HG03565 (cell line): ENCODE results near the gene KRT10.

Source experiments
- ATAC-seq: cut with Tn5 transposase; IDR thresholded peaks from one replicate; pipeline ENCODE4 v1.9.1; 2021; ENCODE audit warnings: mild to moderate bottlenecking, moderate library complexity; ENCODE audit not compliant: unreplicated experiment

KRT10 gene

DNA sequence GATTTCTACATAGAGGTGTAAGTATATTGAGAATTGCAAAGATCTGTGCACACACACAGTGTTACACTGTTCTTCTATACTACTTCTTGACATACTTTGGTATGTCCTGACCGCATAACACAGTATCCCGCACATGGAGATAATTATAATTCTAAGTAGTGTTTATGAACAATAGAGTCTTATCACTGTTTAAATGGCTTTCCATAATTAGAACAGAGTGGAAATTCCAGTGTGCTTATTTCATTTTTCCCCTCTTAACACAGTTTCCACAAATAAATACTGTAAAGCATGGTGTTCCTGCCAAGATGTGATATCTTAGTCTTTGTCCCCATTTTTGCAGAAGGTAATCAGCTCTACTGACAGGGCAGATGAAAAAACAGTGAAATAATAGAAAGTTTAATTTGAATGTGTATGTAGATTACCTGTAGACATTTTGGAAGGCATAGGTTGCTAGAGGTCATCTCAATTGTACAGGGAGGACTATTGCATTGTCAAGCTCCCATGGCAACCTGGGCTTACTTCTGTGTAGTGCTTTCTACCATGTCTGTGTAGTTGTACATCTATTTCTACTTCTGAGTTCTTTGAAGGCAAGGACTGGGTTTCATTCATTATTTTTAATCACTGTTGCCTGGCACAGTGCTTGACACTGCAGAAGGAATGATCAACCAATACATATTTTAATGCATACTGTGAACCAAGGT lies 12.5 kb downstream of the KRT10 start:
- ATAC-seq = no peak

DNA sequence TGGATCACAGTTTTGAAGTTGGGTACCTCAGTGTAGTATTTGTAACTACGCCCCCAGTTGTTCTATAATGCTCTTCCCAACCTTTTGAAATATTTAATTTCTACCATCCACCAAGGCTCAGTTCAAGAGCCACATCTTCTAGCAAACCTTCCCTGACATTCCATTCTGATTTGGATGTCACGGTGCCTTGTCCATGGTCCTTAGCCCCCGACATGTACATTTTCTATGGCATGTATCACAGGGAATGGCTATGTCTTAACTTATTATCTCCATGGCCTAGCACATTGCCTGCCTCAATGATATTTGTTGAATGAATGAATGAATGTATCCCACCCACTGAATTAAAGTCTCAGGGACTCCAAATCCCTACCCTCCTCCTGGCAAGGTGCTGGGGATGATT lies 16.3 kb downstream of the KRT10 start:
- no peak for ATAC-seq

DNA sequence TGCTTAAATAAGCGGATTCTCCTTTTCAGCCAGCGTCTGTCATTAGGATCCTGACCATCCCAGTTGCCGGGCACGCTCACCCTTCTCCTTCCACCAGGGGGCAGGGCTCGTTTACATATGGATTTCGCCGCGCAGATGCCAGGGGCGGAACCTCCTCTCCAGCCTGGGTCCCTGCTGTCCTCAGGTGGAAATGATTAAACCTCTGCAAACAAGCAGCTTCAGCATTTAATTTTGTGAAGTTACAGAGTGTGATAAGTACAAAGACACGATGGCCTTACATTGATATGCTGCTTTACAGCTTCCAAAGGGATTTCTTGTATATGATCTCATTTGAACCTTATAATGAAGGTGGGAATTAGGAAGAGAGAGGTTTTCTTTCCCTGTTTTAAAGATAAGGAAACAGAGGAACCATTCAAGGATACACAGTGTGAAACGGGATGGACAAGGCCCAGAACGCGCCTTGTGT lies 18.8 kb downstream of the KRT10 start:
- ATAC-seq = no peak

DNA sequence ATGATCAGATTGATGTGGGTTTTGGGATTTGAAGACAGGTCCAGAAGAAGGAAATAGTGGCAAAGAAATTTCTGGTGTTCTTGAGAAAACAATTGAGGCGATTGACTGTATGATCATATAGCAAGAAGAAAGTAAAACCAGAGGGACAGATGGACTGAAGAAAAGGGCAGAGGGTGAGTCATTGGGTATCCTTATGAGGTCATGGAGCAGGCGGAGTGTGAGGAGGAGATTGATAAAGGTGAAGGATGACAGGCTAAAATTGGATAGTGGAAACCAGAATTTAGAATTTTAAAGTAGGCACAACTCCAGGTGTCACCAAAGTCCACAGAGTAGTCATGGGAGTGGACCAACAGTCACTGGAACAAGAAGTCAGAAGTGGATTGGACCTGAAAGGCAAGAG lies 21.3 kb downstream of the KRT10 start:
- ATAC-seq = no peak

DNA sequence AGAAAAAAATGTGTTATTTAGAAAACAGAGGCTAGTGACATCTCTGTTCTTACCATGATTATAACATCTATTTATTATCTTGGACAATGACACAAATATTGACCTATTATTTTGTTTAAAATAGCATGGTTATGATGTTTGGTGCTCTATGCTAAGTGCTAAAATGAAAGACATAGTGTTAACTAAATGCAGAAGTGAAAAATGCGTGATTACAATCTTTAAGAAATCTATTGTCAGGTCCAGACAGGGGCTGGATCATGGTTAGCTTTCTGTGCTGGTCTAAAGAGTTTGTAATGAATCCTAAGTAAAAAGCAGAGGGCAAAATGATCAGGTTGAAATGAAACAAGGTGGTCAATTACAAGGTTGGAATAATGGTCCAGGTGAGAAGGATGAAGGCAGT lies 22.0 kb downstream of the KRT10 start:
- ATAC-seq = no peak

DNA sequence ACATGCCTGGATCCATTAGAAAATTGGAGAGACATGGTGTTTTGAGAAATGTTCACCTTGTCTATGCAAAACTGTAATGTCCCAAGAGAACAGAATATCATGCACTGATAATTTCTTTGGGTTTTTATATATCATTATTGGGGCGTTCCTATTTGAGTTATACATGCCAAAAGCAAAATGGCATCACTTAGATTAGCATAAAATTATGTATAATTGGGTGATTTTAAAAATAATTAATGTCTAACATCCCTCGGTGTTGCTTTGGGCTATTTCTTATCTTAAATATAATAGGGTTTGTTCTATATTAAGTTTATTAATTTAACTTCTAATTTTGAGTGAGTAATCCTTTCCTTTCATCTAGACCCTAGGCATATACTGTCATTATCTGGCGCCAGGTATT lies 22.6 kb downstream of the KRT10 start, which contains the start of gene KRT28:
TSS of gene KRT28 (minus strand) at position 101 of the 400 bp plus-strand sequence. CDS start at position 35, 66 bp downstream.
- no peak for ATAC-seq

DNA sequence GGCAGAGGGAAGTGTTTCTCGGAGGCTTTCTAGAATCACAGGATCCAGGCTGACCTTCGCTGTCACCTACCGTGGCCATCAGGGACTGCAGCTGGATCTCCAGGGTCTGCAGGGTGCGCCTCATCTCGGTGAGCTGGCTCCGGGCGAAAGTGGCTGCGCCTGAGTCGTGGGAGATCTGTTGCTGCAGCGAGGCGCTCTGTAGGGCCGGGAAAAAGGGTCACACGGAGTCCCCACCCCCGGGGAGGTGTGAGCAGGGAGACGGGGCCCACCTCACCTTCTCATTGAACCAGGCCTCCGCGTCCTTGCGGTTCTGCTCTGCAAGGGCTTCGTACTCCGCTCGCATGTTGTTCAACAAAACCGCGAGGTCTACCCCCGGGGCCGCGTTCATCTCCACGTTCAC lies 25.6 kb downstream of the KRT10 start:
- ATAC-seq = no peak

DNA sequence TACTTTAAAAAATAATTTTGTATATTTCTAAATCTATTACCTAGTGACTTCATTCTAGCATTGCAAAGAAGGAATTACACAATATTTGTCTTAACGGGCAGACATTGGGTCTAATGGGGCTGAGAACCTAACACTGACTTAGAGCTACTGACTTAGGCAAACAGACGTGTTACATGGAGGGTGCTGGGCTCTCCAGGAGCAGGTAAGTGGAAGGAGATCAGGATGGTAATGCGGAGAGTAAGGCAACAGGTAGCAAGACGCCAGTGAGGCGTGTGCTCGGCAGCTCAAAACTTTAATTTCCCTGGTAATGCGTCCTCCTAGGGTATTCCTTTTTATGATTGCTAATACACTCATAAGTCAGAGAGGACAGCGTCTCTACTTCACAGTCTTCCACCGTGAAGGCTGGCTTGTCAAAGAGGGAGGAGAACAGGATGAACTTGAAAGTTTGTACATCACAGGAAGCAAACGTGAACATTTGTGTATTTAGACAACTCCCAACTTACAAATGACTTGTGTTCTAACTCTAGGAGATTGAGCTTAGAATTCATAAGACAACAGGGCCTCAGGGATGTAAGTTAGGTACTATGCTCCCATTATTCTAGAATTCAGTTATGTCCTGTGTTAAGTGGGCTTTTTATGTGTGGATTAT lies 27.3 kb downstream of the KRT10 start:
- ATAC-seq = no peak

DNA sequence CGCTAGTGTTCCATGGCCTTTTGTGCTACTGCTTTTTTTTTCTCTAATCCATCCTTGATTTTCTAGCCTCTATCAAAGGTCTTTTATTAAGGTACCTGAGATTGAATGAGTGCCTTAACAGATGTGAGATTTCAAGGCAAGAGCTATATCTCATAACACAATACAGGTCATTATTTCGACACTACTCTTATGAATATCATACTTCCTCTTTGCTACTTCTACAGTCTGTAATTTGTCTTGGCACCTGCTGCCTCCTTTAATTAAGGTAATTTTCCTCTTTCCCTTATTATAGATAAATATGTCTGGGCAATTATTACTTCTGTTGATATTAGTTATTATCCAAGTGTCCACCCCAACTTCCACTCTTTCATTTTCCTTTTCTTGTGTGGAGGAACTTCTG lies 27.9 kb downstream of the KRT10 start:
- ATAC-seq = no peak

DNA sequence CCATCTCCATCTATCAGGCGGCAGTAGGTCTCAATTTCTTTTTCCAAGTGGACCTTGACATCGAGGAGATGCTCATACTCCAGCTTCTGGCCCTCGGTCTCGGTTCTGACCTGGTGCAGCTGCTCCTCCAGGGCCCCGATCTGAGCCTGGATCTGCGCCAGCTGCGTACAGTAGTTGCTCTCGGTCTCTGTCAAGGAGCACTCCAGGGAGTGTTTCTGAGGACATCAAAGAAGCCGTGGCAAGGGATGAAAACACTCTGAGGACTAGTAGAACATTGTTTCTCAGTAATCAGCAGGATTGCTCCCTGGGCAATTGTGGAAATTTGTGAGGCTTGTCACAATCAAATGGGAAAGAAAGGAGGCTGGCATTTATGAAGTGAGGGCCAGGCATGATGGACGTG lies 28.6 kb downstream of the KRT10 start:
- ATAC-seq = no peak

DNA sequence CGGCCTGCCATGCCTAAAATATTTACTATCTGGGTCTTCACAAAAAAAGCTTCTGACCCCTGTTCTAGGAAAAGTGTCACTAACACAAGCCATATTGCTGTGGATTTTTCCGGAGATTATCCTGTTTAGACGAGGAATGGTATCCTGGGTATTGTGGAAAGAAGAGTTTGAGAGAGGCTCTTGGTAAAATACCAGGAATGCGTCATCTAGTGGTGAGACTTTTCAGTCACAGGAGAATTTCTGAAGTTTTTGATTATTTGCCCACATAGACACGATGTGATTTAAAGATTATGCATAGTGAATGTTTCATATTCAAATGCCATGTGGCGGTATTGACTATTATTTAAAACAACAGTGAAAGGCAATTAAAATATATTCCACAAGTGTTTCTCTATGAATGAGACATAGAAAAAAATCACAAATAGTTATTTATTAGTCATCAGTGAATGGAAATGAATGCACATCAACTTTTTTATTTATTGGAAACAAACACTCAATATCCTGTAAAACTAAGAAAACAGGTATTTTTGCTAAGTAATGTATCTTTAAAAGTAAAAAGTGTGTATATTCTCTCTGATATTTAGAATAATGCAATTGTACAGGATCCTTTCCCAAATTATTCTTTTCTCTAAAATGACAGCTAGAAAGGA lies 30.5 kb downstream of the KRT10 start:
- no peak for ATAC-seq

DNA sequence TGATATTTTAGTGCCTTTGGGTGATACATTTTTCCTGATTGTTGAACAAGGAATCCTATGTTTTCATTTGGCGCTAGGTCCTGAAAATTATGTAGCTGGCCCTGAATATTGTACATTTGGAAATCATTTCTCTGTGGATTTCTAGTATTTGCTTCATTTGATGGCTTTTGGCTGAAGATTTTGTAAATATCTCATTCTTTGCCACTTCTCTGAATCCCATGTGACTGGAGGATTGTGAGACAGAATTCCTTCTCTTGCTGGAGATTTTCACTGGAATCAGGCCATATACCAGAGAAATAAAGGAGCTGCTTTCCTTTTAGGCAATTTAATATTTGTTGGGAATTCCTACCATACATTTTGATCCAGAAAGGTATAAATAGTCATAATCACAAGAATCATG lies 31.3 kb downstream of the KRT10 start:
- no peak for ATAC-seq

DNA sequence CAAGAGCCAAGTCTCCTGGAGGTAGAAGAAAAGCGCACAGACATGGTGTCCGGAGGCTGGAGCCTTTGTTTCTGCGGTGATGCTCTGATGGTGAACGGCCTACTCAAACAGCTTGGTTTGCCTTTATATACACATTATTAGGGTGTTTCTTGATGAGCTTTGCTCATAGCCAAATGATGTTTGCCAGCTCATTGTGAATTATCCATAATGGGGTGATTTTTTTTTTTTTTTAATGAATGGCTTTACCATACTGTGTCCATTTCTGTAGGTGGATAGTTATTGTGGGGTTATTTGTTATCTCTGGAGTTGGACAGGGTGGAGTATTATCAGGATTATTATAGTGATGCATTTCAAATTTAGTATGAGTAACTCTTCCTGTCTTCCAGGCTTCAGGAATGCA lies 40.0 kb downstream of the KRT10 start, which contains the start of gene KRT27:
TSS of gene KRT27 (minus strand) at position 101 of the 400 bp plus-strand sequence. CDS start at position 44, 57 bp downstream.
- ATAC-seq = no peak

DNA sequence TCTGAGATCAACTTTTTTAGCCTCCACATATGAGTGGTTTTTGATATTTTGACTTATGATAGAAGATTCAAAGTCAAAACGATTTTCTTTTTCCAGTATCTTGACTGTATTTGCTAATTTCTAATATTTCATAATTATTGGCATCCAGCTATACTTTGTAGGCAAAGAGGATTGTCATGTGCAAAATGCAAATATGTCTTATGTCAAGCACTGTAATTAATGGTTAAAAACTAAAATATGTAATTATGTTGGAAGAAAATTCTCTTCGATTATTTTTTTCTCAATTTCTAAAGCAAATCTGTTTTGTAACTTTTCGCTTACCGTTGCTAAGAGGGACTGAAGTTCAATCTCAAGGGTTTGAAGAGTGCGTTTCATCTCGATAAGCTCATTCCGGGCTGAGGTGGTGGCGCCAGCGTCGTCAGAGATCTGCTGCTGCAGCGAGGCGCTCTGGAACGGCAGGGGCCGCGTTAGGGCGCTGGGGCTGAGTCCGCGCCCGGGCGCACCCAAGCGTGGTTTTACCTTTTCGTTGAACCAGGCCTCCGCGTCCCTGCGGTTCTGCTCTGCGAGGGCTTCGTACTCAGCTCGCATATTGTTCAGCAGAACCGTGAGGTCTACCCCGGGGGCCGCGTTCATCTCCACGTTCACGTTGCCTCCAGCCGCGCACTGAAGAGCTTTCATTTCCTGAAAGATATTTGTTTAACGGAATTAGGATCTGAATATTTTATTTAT lies 43.1 kb downstream of the KRT10 start:
- ATAC-seq = no peak

DNA sequence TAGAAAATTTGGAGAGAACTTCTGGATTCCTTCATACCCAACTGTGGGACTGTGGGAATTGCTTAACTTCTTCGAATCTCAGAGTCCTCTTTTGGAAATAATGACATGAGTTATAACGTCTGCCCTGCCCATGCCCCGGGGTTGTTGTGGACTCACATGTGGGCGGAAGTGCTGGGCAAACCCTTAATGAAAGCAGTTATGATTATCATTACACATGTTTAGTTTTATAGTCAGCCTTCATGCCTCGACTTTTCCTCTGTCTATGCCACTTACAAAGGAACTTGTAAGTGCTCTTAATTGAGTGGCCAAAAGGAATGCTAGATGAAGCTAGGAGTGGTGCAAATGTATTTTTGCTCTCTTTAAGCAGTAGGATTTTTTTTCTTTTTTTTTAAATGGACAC lies 44.0 kb downstream of the KRT10 start:
- no peak for ATAC-seq

DNA sequence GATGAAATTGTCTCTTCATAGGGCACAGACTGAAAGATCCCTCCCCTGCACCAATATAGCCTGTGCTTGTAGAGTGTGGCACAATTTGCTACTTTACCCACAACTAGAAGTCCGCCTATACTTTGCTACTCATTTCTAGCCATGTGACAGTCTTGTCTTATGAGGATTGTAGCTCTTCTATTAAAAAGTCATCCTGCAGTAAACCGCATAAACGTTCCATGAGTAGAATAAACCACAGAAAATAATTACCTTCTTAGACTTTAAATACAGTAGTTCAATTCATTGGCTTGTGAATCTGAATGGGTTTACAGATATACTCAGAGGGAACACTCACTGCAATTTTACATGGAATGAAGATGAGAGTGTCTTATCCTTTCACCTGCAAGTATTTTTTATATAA lies 44.4 kb downstream of the KRT10 start:
- no peak for ATAC-seq

DNA sequence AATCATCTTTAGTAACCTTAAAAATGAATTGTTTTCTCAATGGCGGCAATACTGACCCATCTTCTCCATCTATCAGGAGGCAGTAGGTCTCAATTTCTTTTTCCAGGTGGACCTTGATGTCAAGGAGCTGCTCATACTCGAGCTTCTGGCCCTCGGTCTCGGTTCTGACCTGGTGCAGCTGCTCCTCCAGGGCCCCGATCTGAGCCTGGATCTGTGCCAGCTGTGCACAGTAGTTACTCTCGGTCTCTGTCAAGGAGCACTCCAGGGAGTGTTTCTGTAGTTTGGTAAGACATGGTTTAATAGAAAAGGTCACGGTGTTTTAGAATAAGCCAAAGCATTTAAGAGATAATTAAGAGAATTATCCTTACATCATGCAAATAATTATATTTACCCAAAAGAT lies 45.0 kb downstream of the KRT10 start:
- no peak for ATAC-seq

DNA sequence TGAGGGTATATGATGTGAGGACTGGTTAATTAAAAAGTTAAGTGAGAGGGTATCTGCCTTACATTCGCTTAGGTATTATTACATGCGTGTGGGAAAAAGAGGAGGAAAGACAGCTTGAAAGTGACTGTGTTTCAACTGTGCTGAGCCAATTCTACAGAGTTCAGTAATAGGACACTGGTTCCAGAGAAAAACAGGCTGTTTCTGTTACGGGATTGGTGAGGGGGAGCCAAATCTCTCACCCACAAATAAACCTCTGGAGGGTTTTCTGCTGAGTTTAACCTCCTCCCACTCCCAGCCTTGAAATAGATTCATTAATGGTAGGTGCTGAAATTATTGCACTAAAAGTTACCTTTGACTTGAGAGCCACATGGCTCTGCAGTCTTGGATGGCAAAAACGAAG lies 46.5 kb downstream of the KRT10 start:
- no peak for ATAC-seq

DNA sequence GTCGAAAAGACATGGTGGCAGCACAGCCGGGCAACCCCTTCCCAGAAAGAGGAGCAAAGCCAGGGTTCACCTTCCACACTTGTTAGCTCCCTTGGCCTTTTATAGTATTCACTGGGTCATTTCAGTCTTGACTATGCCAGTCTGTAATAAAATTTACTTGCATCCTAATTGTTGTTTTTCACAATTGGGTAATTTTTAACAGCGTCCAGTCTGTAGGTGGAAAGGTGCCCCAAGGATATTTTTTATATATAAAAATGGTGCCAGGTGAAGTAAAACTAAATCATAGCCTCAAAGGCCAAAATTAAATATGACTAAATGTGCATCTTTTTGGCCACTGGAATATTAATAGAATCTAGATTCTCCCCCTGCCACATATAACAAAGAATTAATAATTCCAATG lies 50.3 kb downstream of the KRT10 start, which contains the start of gene KRT26:
TSS of gene KRT26 (minus strand) at position 101 of the 400 bp plus-strand sequence. CDS start at position 13, 88 bp downstream.
- no peak for ATAC-seq
